WERI-Rb-1 (cell line): Measurements from ENCODE around the gene COG6.

Source experiments
- DNase-seq: peaks from one replicate; pipeline ENCODE4 v3.0.0-alpha.2; 2020
- H3K27ac ChIP-seq: fragments of 250-450 bp; sonication (Bioruptor Pico); 2 replicates; pipeline ENCODE4 v1.5.1; 2020; ENCODE audit warnings: mild to moderate bottlenecking, moderate library complexity
- H3K27me3 ChIP-seq: fragments of 250-450 bp; sonication (Bioruptor Pico); 2 replicates; pipeline ENCODE4 v1.5.1; 2021; ENCODE audit warnings: mild to moderate bottlenecking, low read depth, moderate library complexity; ENCODE audit not compliant: insufficient read depth, severe bottlenecking
- H3K36me3 ChIP-seq: fragments of 250-450 bp; sonication (Bioruptor Pico); 2 replicates; pipeline ENCODE4 v1.5.1; 2020; ENCODE audit warnings: mild to moderate bottlenecking, moderate library complexity
- H3K4me3 ChIP-seq: 2 replicates; pipeline ENCODE4 v1.5.1; 2011; ENCODE audit warnings: low read depth, mild to moderate bottlenecking, control low read depth, low read length
- H3K9me3 ChIP-seq: fragments of 250-450 bp; sonication (Bioruptor Pico); 2 replicates; pipeline ENCODE4 v1.5.1; 2021; ENCODE audit warnings: mild to moderate bottlenecking, moderate library complexity; ENCODE audit not compliant: severe bottlenecking
- CTCF ChIP-seq: IDR thresholded peaks from 2 replicates; pipeline ENCODE4 v1.5.1; 2011; ENCODE audit warnings: low read depth, mild to moderate bottlenecking, control low read depth, inconsistent platforms, low read length

Gene COG6

GRCh38 chr13:39618561-39618960 is 36.9 kb upstream of the COG6 start:
- Histone ChIP-seq H3K27ac (no peak overlapping the region), H3K27me3 (no peaks in the 10 kb centered on the region), H3K4me3 (no peak overlapping the region), H3K36me3 (no peaks in the 10 kb centered on the region), H3K9me3 (no peaks in the 10 kb centered on the region)
- TF ChIP-seq CTCF: no peak
- no peak for DNase-seq

GRCh38 chr13:39623466-39623865 is 32.0 kb upstream of the COG6 start:
- no peaks in the 10 kb centered on the region for H3K9me3 ChIP-seq

GRCh38 chr13:39631307-39631706 is 24.2 kb upstream of the COG6 start:
- Histone ChIP-seq H3K27ac (no peak overlapping the region), H3K27me3 (no peaks in the 10 kb centered on the region), H3K4me3 (no peak overlapping the region), H3K36me3 (no peaks in the 10 kb centered on the region), H3K9me3 (no peaks in the 10 kb centered on the region)
- TF ChIP-seq CTCF: no peak
- no peak for DNase-seq

More at GRCh38 chr13:39623466-39623865, 32.0 kb upstream of the COG6 start:
- no peak for DNase-seq
- Histone ChIP-seq H3K36me3 (no peaks in the 10 kb centered on the region), H3K27ac (no peak overlapping the region), H3K27me3 (no peaks in the 10 kb centered on the region), H3K4me3 (no peak overlapping the region)
- TF ChIP-seq CTCF: no peak

GRCh38 chr13:39632994-39633393 is 22.5 kb upstream of the COG6 start:
- Histone ChIP-seq H3K36me3 (no peaks in the 10 kb centered on the region), H3K4me3 (no peak overlapping the region), H3K27ac (no peak overlapping the region), H3K9me3 (no peaks in the 10 kb centered on the region), H3K27me3 (no peaks in the 10 kb centered on the region)
- TF ChIP-seq CTCF: no peak
- DNase-seq: no peak

- TF ChIP-seq CTCF: no peak
- Histone ChIP-seq H3K4me3 (no peak overlapping the region), H3K36me3 (no peaks in the 10 kb centered on the region), H3K27ac (no peak overlapping the region), H3K9me3 (no peaks in the 10 kb centered on the region), H3K27me3 (no peaks in the 10 kb centered on the region)
- DNase-seq: no peak
Measured at GRCh38 chr13:39635564-39635963, 19.9 kb upstream of the COG6 start.

GRCh38 chr13:39637890-39638289 is 17.6 kb upstream of the COG6 start:
- TF ChIP-seq CTCF: no peak
- no peaks in the 10 kb centered on the region for H3K27me3 ChIP-seq
- H3K9me3 ChIP-seq: no peaks in the 10 kb centered on the region
- no peak overlapping the region for H3K27ac ChIP-seq
- no peaks in the 10 kb centered on the region for H3K36me3 ChIP-seq
- DNase-seq: no peak
- H3K4me3 ChIP-seq: no peak overlapping the region
